Peyer's patch (tissue), 4 donors: ENCODE measurements around the gene LUC7L3.

ENCODE experiments used
- CTCF ChIP-seq, 6 experiments: fragments of 450-650 bp in 4 of 6; fragments of 200-600 bp in 2 of 6; sonication (generic) in 1 of 6; IDR thresholded peaks; one replicate each; pipeline ENCODE4 v1.5.1; 2017 to 2019; ENCODE audit warnings: antibody characterized with exemption in 6 of 6, mild to moderate bottlenecking in 3 of 6, moderate library complexity in 1 of 6
- POLR2A ChIP-seq, 2 donors: fragments of 450-650 bp; IDR thresholded peaks; one replicate each; pipeline ENCODE4 v1.5.1; 2017; ENCODE audit warnings: antibody characterized with exemption in 2 of 2, mild to moderate bottlenecking in 2 of 2, moderate library complexity in 2 of 2

GRCh38 chr17:50675190-50675589 lies 44.2 kb upstream of the LUC7L3 start:
- TF ChIP-seq POLR2A (IDR thresholded peaks at IDR 0.05) (no peak), CTCF (IDR thresholded peaks at IDR 0.05) (no peak)
